K562 (cell line): ENCODE measurements around the gene GPR108. TPM values are rescaled to one million over a fixed set of nuclear protein-coding genes. Genes with fewer than 3 reads are reported as not detected.

Experiments used
- ETV6 ChIP-seq, 3 experiments: fragments of 150-350 bp in 1 of 3; sonication (generic) in 1 of 3; formaldehyde crosslinking in 1 of 3; IDR thresholded peaks; 2 replicates each; pipeline versions ENCODE4 v1.6.1 to v1.8.0; 2014 to 2022; ENCODE audit warnings: borderline replicate concordance in 2 of 3, low read depth in 2 of 3, antibody characterized with exemption in 1 of 3, low read length in 1 of 3, mild to moderate bottlenecking in 1 of 3, missing genetic modification reagents in 1 of 3
- FOXJ2 ChIP-seq: fragments of 200-800 bp; sonication (Bioruptor generic); IDR thresholded peaks from 2 replicates; pipeline ENCODE4 v1.6.1; 2016; ENCODE audit warnings: missing genetic modification characterization, missing compliant biosample characterization
- HEY1 ChIP-seq: fragments of 250-450 bp; sonication (Bioruptor Pico); IDR thresholded peaks from 2 replicates; pipeline ENCODE4 v1.5.0; 2020; ENCODE audit warnings: mild to moderate bottlenecking, moderate library complexity, borderline replicate concordance
- HNRNPLL ChIP-seq: fragments of 200-400 bp; formaldehyde crosslinking; IDR thresholded peaks from 2 replicates; pipeline ENCODE4 v1.6.1; 2017; ENCODE audit warnings: low read length, low read depth, mild to moderate bottlenecking; ENCODE audit not compliant: poor library complexity, severe bottlenecking
- RAD21 ChIP-seq, 2 experiments: fragments of 250-450 bp in 1 of 2; fragments of 450-650 bp in 1 of 2; sonication (Bioruptor Pico) in 1 of 2; formaldehyde crosslinking in 1 of 2; IDR thresholded peaks in 1 of 2; conservative IDR thresholded peaks in 1 of 2; 2 replicates each; pipeline versions ENCODE4 v1.4.0 to v1.8.0; 2020 to 2022; ENCODE audit warnings: mild to moderate bottlenecking in 2 of 2, moderate library complexity in 1 of 2
- RBM17 ChIP-seq: fragments of 200-400 bp; formaldehyde crosslinking; IDR thresholded peaks from 2 replicates; pipeline ENCODE4 v1.6.1; 2017; ENCODE audit warnings: low read depth, mild to moderate bottlenecking, low read length, borderline replicate concordance
- REST ChIP-seq, 2 experiments: fragments of 450-650 bp; formaldehyde crosslinking in 1 of 2; IDR thresholded peaks; 2 replicates each; pipeline versions ENCODE4 v1.4.0 to v1.6.1; 2014 to 2020; ENCODE audit warnings: mild to moderate bottlenecking in 2 of 2, borderline replicate concordance in 1 of 2, low read depth in 1 of 2
- THRA ChIP-seq: fragments of 450-650 bp; IDR thresholded peaks from 2 replicates; pipeline ENCODE4 v1.6.1; 2017; ENCODE audit warnings: mild to moderate bottlenecking, moderate library complexity
- ZNF609 ChIP-seq: sonication (generic); formaldehyde crosslinking; IDR thresholded peaks from 2 replicates; pipeline ENCODE4 v1.8.1; 2023; ENCODE audit warnings: missing genetic modification reagents, mild to moderate bottlenecking, borderline replicate concordance
- polyA plus RNA-seq, 8 experiments: library from polyadenylated mRNA; depleted of rRNA in 4 of 8; stranded (reverse) in 5 of 8; unstranded in 3 of 8; fragments of >200 nt; fragmentation: Nextera tagmentation in 2 of 8; fragmentation: Illumina TruSeq in 1 of 8; extraction: Ambion mirVana in 2 of 8; extraction: Trizol in 1 of 8; gene quantifications; 2 replicates each; pipeline versions ENCODE4 v1.2.1 to v1.2.3, GENCODE V29; 2011 to 2014; ENCODE audit warnings: inconsistent platforms in 1 of 8, missing spikeins in 1 of 8
- total RNA-seq, 7 experiments: library from RNA; depleted of rRNA in 6 of 7; stranded (reverse); fragments of >200 nt in 6 of 7; fragmentation: Illumina TruSeq in 2 of 7; extraction: Trizol in 2 of 7; gene quantifications; 2 replicates each; pipeline versions ENCODE4 v1.2.1 to v1.2.3, GENCODE V29; 2011 to 2021; ENCODE audit warnings: low replicate concordance in 1 of 7

GPR108 gene
- total and polyA plus RNA-seq, 9 of the 15 experiments (the other 6 are each of a cell fraction or from before 2014, with no cell fraction given) = 2.4 to 33.2 (median 24.4) TPM

- TF ChIP-seq RAD21 (CRISPR knock-in tag; conservative IDR thresholded peaks at IDR 0.05 in 1 of 2, IDR thresholded peaks at IDR 0.05 in 1 of 2) (peak; percentile 42 to 54), ZNF609 (CRISPR knock-in tag) (no peak), ETV6 (IDR thresholded peaks at IDR 0.05; ENCODE audit: borderline replicate concordance in 1 of 2, low read depth in 2 of 2, low read length in 1 of 2) (no peak), ETV6 (CRISPR knock-in tag; IDR thresholded peaks at IDR 0.05; ENCODE audit: borderline replicate concordance) (no peak), RBM17 (no peak), THRA (no peak), FOXJ2 (no peak), HNRNPLL (peak; percentile 2), REST (IDR thresholded peaks at IDR 0.05; ENCODE audit: borderline replicate concordance) (peak; percentile 71; the same call in 1 of the 2 replicates), REST (CRISPR knock-in tag; IDR thresholded peaks at IDR 0.05; ENCODE audit: low read depth) (no peak), HEY1 (no peak)
These were observed 1.0 kb downstream of the GPR108 start (continued) for GRCh38 chr19:6736169-6736916.
